Common myeloid progenitor, CD34-positive (primary cell): Measurements from ENCODE around the gene RFESD. TPM values are rescaled to one million over a fixed set of nuclear protein-coding genes. Genes with fewer than 3 reads are reported as not detected.

Experiments
- CTCF ChIA-PET: fragments of 350-600 bp; sonication (Branson Sonifier 250); formaldehyde crosslinking; loops from one replicate; lab custom pipeline; 2021; ENCODE audit warnings: antibody characterized with exemption; lab: Charles Lee
- POLR2A ChIA-PET: fragments of 350-600 bp; sonication (Branson Sonifier 250); formaldehyde crosslinking; loops from one replicate; lab custom pipeline; 2021; ENCODE audit warnings: antibody characterized with exemption; lab: Charles Lee
- DNase-seq, 3 donors: peaks; one replicate each; pipeline versions ENCODE4 v3.0.0 to v3.0.0-alpha.2; 2013
- H3K27ac ChIP-seq, 2 experiments: 1 replicate in 1 of 2; 2 replicates in 1 of 2; pipeline ENCODE4 v1.7.0; 2013; ENCODE audit warnings: inconsistent platforms in 2 of 2, low read length in 2 of 2, mild to moderate bottlenecking in 2 of 2, low read depth in 1 of 2, moderate library complexity in 1 of 2; ENCODE audit not compliant: severe bottlenecking in 2 of 2, insufficient read depth in 1 of 2, poor library complexity in 1 of 2
- H3K27me3 ChIP-seq, 5 experiments: replicated peaks in 2 of 5; 1 replicate in 3 of 5; 2 replicates in 2 of 5; pipeline versions ENCODE4 v1.6.1 to v1.7.0; 2013; ENCODE audit warnings: low read length in 4 of 5, mild to moderate bottlenecking in 2 of 5, moderate library complexity in 2 of 5, inconsistent platforms in 1 of 5; ENCODE audit not compliant: insufficient read depth in 5 of 5, control insufficient read depth in 4 of 5
- H3K36me3 ChIP-seq, 4 experiments: 1 replicate in 2 of 4; 2 replicates in 2 of 4; pipeline versions ENCODE4 v1.6.1 to v1.7.0; 2013; ENCODE audit warnings: low read length in 3 of 4, control low read depth in 1 of 4, mild to moderate bottlenecking in 1 of 4; ENCODE audit not compliant: control insufficient read depth in 4 of 4, insufficient read depth in 4 of 4
- H3K4me1 ChIP-seq, 4 experiments: 1 replicate in 3 of 4; 2 replicates in 1 of 4; pipeline versions ENCODE4 v1.6.1 to v1.7.1; 2013; ENCODE audit warnings: low read length in 3 of 4, mild to moderate bottlenecking in 3 of 4, control low read depth in 1 of 4, inconsistent platforms in 1 of 4, moderate library complexity in 1 of 4; ENCODE audit not compliant: control insufficient read depth in 4 of 4, insufficient read depth in 4 of 4; ENCODE audit errors: control extremely low read depth in 1 of 4
- H3K4me3 ChIP-seq, 7 experiments: 1 replicate in 4 of 7; 2 replicates in 3 of 7; pipeline versions ENCODE4 v1.5.1 to v1.7.0; 2013; ENCODE audit warnings: mild to moderate bottlenecking in 7 of 7, low read length in 6 of 7, moderate library complexity in 6 of 7, inconsistent platforms in 2 of 7, low read depth in 2 of 7, control low read depth in 1 of 7; ENCODE audit not compliant: insufficient read depth in 4 of 7, control insufficient read depth in 1 of 7; ENCODE audit errors: extremely low read depth in 1 of 7
- H3K9me3 ChIP-seq, 5 experiments: 1 replicate in 4 of 5; 2 replicates in 1 of 5; pipeline versions ENCODE4 v1.6.1 to v1.7.1; 2013; ENCODE audit warnings: low read length in 4 of 5, mild to moderate bottlenecking in 2 of 5, inconsistent platforms in 1 of 5, low read depth in 1 of 5, moderate library complexity in 1 of 5; ENCODE audit not compliant: control insufficient read depth in 4 of 5, insufficient read depth in 2 of 5; ENCODE audit errors: control extremely low read depth in 1 of 5
- WGBS: methylation state at CpG from one replicate; pipeline ENCODE4 v1.1.5; 2013; ENCODE audit not compliant: insufficient coverage; 5-methylcytosine and 5-hydroxymethylcytosine counted together
- polyA plus RNA-seq: library from polyadenylated mRNA; unstranded; fragments of 120-200 nt; gene quantifications from one replicate; pipeline ENCODE4 v1.2.1, GENCODE V29; 2013

RFESD gene
- polyA plus RNA-seq = 6.2 TPM

DNA sequence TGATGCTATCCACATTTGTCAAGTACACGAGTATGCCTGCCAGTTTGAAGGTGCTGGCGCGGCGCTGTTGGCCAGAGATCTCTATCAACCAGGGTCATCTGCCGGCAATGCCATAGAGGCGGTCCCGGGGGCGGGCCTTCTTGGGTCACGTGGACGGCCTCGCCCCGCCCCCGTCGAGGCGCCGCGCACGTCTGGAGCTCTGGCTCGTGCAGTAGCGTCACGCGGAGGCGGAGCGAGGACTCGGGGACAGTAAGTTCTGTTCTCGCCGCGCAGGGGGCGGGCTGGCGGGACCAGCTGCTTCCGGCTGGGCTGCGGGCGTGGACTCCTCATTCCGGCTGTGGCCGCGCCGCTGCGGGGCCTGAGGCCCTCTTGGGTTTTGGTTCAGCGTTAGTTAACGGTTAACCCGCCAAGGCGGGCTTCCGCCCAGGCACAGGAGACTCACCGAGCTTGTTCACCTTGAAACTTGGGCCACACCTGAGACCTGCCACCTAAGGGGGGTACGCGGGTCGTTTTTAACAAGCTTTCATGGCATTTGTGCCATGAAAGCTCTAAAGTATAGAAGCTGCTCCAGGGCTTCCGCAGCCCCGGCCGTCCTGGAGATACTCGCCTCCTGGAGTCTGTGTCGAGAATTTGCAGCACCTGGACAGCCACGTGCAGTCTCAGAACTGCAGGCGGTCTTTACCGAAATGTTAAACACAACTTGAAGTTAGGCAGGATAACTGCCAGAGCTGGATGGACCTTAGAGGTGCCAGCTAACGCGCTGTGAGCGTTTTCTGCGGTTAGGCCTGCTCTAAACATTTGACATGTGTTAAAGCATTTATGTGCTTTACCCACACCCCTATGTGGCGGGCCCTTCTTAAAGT, at the start of gene RFESD:
Gene RFESD, plus strand, starts transcription at position 209 of the 863 bp plus-strand sequence. CDS start 5,495 bp downstream, outside the sequence.
- Histone ChIP-seq H3K27me3 (no peaks in the 10 kb centered on the region), H3K4me1 (peaks cover 12 to 31% (median 20%) of the 10 kb centered on the region in 4 experiments), H3K4me3 (peak within 1 kb of the TSS; percentile 13 to 76 (median 63)), H3K9me3 (no peaks in the 10 kb centered on the region), H3K27ac (peak within 1 kb of the TSS; percentile 60 to 83), H3K36me3 (no peaks in the 10 kb centered on the region)
- WGBS = under 1% methylated on average over 59 of the region's 60 CpGs
- DNase-seq = peak; percentile 97 to 99 (median 99)
- CTCF ChIA-PET = interaction anchor here (0.6 to 3.8 kb wide), 19 partner anchors 11 to 1002 kb away, joined by 3 to 27 read pairs (median 3); no protein-coding TSS in a partner anchor
- POLR2A ChIA-PET = interaction anchor here (0.6 to 1.3 kb wide), 5 partner anchors 9 to 92 kb away, joined by 3 to 5 read pairs (median 4); partner anchors contain the start of genes ARSK, RHOBTB3 and SKIC3

DNA sequence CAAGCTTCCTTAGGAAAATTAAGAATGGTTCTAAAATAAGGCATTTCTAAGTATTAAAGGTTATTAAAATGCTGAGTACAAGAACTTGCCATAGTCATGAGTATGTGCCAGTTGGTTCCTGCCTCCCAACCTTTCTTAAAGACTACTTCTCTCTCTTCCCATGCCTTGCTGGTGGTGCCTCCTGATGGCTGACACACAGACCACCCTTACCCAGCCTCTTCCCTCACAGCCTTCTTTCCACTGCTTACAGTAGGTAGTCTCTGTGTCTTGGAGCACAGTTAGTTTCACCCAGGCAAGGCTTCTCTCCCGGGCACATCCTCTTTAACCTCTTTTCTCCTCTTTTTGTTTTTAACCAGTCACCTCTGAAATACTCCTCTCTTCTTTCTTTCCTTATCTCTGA, 47.3 kb upstream of the RFESD start:
- POLR2A ChIA-PET = no interaction called here
- 88% methylated on average over 1 of the region's 1 CpG for WGBS
- Histone ChIP-seq H3K27me3 (no peaks in the 10 kb centered on the region), H3K36me3 (peaks cover 4 to 8% (median 7%) of the 10 kb centered on the region in 4 experiments), H3K4me3 (no peak overlapping the region), H3K27ac (no peak overlapping the region), H3K4me1 (no peaks in the 10 kb centered on the region), H3K9me3 (no peaks in the 10 kb centered on the region)
- DNase-seq = no peak
- CTCF ChIA-PET = no interaction called here

DNA sequence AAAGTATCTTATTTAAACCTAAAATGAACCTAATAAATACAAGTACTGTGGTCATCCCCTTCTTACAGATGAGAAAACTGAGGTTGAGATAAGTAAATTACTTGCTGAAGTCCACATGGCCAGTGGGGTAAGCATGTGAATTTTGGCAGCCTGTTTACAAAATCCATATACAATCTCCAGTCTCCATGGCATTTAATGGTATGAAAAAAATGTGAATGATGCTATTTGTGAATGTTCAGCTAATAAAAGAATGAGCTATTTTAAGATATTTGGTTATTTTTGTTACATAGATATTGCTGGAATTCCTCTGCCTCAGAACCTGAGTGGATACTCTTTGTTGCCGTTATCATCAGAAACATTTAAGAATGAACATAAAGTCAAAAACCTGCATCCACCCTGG, 46.0 kb upstream of the RFESD start:
- Histone ChIP-seq H3K9me3 (no peaks in the 10 kb centered on the region), H3K27me3 (no peaks in the 10 kb centered on the region), H3K4me3 (no peak overlapping the region), H3K36me3 (peaks cover 4 to 9% (median 7%) of the 10 kb centered on the region in 4 experiments), H3K4me1 (no peaks in the 10 kb centered on the region), H3K27ac (no peak overlapping the region)
- WGBS = no CpG with 5 or more reads among the region's 1 CpG
- DNase-seq = no peak
- ChIA-PET CTCF (no interaction called here), POLR2A (no interaction called here)

DNA sequence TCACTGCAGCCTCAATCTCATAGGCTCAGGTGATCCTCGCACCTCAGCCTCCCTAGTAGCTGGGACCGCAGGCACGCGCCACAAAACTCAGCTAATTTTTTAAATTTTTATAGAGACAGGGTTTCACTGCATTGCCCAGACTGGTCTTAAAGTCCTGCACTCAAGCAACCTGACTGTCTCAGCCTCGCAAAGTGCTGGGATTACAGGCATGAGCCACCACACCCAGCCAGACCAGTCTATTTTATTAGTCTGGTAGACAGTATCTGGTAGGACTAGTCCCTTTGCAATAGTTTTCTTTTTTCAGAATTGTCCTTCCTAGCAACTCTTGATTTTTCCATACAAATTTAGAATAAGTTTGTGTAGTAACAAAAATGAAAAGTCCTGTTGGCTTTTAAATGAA, 40.8 kb upstream of the RFESD start:
- no peak overlapping the region for H3K4me3 ChIP-seq
- POLR2A ChIA-PET = no interaction called here
- WGBS = 100% methylated on average over 4 of the region's 5 CpGs
- DNase-seq = no peak
- H3K9me3 ChIP-seq = peaks cover 0 to 1% (median 0%) of the 10 kb centered on the region in 5 experiments
- H3K27me3 ChIP-seq = no peaks in the 10 kb centered on the region
- no peaks in the 10 kb centered on the region for H3K4me1 ChIP-seq
- CTCF ChIA-PET = no interaction called here
- no peak overlapping the region for H3K27ac ChIP-seq
- peaks cover 0 to 6% (median 5%) of the 10 kb centered on the region in 4 experiments for H3K36me3 ChIP-seq

DNA sequence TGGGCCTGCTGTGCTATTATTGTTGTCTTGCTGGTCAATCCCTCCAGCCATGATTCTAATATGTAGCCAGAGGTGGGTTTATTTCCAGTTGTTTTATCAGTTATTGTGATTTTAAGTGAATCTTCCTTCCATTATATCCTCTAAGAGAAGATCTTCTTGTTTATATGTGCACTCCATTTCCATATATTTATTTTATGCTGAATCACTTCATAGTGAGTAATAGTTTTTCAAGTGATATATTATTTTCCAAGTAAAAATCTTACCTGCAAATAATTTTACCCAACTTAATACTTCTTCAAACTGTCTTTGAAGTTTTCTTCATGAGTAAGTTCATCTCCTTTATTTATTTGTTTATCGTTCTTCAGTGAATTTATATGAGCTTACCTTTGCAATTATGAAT, 40.2 kb upstream of the RFESD start:
- Histone ChIP-seq H3K27ac (no peak overlapping the region), H3K27me3 (no peaks in the 10 kb centered on the region), H3K4me1 (no peaks in the 10 kb centered on the region), H3K4me3 (no peak overlapping the region), H3K36me3 (peaks cover 0 to 2% (median under 1%) of the 10 kb centered on the region in 4 experiments), H3K9me3 (peaks cover 0 to 1% (median 0%) of the 10 kb centered on the region in 5 experiments)
- POLR2A ChIA-PET = no interaction called here
- no CpG with 5 or more reads among the region's 1 CpG for WGBS
- CTCF ChIA-PET = no interaction called here
- DNase-seq = no peak

DNA sequence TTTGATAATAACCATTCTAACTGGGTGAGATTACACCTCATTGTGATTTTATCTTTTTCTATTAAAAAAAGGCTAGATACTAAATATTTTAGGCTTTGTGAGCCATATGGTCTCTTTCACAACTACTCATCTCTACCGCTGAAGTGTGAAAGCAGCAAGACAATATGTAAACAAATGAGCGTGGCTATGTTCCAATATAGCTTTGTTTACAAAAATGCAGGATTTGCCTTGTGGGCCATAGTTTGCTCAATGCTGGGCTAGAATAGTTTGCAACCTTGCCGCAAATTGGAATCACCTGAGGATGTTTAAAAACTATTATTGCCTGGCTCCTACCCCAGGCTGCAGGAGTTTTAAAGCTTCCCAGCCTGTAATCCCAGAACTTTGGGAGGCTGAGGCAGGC, 36.9 kb upstream of the RFESD start:
- WGBS = 100% methylated on average over 2 of the region's 3 CpGs
- CTCF ChIA-PET = interaction anchor here (1.1 kb wide), 1 partner anchor 54 kb away, joined by 4 read pairs; no protein-coding TSS in a partner anchor
- DNase-seq = no peak
- no peak overlapping the region for H3K4me3 ChIP-seq
- POLR2A ChIA-PET = interaction anchor here (0.6 kb wide), 1 partner anchor 481 kb away, joined by 3 read pairs; no protein-coding TSS in a partner anchor
- peaks cover 0 to 10% (median 8%) of the 10 kb centered on the region in 5 experiments for H3K9me3 ChIP-seq
- no peaks in the 10 kb centered on the region for H3K27me3 ChIP-seq
- H3K27ac ChIP-seq = no peak overlapping the region
- no peaks in the 10 kb centered on the region for H3K4me1 ChIP-seq
- no peaks in the 10 kb centered on the region for H3K36me3 ChIP-seq

DNA sequence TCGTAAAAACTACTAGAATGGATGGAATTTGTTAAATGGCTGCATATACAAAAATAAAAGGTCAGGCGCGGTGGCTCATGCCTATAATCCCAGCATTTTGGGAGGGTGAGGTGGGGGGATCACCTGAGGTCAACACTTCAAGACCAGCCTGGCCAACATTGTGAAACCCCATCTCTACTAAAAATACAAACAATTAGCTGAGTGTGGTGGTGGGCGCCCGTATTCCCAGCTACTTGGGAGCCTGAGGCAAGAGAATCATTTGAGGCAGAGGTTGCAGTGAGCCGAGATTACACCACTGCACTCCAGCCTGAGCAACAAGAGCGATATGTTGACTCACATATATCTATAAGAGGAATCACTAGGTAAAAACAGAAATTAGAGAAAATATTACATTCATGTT, 36.0 kb upstream of the RFESD start:
- no peak overlapping the region for H3K4me3 ChIP-seq
- H3K9me3 ChIP-seq = peaks cover 0 to 10% (median 8%) of the 10 kb centered on the region in 5 experiments
- 100% methylated on average over 2 of the region's 7 CpGs for WGBS
- no peaks in the 10 kb centered on the region for H3K4me1 ChIP-seq
- H3K27ac ChIP-seq = no peak overlapping the region
- ChIA-PET CTCF (interaction anchor here (1.1 kb wide), 1 partner anchor 53 kb away, joined by 4 read pairs; no protein-coding TSS in a partner anchor), POLR2A (no interaction called here)
- DNase-seq = no peak
- H3K27me3 ChIP-seq = no peaks in the 10 kb centered on the region
- no peaks in the 10 kb centered on the region for H3K36me3 ChIP-seq
